Trophoblast cell (in vitro differentiated cells and primary cell): ENCODE results near the gene ITGB4.
"Not testable (repeated sequence)": the region's sequence is repeated elsewhere in the genome, so short reads cannot be mapped to it uniquely, and the experiment has no call there.

Experiments
- DNase-seq, 2 donors: peaks; one replicate each; pipeline ENCODE4 v3.0.0-alpha.2; 2016
- H2AFZ ChIP-seq: 2 replicates; pipeline ENCODE4 v1.6.1; 2013; ENCODE audit warnings: low read length, moderate library complexity, mild to moderate bottlenecking; ENCODE audit not compliant: insufficient read depth, poor library complexity
- H2AK5ac ChIP-seq: 2 replicates; pipeline ENCODE4 v1.6.1; 2013; ENCODE audit warnings: mild to moderate bottlenecking, low read length
- H2BK120ac ChIP-seq: 2 replicates; pipeline ENCODE4 v1.6.1; 2013; ENCODE audit warnings: low read length, mild to moderate bottlenecking, moderate library complexity; ENCODE audit not compliant: insufficient read depth, poor library complexity
- H2BK12ac ChIP-seq: 2 replicates; pipeline ENCODE4 v1.6.1; 2013; ENCODE audit warnings: mild to moderate bottlenecking, low read length, moderate library complexity
- H2BK5ac ChIP-seq: 2 replicates; pipeline ENCODE4 v1.6.1; 2013; ENCODE audit warnings: low read length, low read depth, moderate library complexity, mild to moderate bottlenecking; ENCODE audit not compliant: poor library complexity
- H3K14ac ChIP-seq: 2 replicates; pipeline ENCODE4 v1.6.1; 2013; ENCODE audit warnings: mild to moderate bottlenecking, low read length
- H3K18ac ChIP-seq: 2 replicates; pipeline ENCODE4 v1.6.1; 2013; ENCODE audit warnings: mild to moderate bottlenecking, low read length
- H3K23ac ChIP-seq: 2 replicates; pipeline ENCODE4 v1.6.1; 2013; ENCODE audit warnings: low read length
- H3K27ac ChIP-seq: 2 replicates; pipeline ENCODE4 v1.5.1; 2013; ENCODE audit warnings: low read depth, mild to moderate bottlenecking, inconsistent platforms, low read length, moderate library complexity
- H3K27me3 ChIP-seq: 2 replicates; pipeline ENCODE4 v1.6.1; 2013; ENCODE audit warnings: inconsistent platforms, mild to moderate bottlenecking, low read length, moderate library complexity; ENCODE audit not compliant: insufficient read depth
- H3K36me3 ChIP-seq, 2 experiments: 1 replicate in 1 of 2; 2 replicates in 1 of 2; pipeline ENCODE4 v1.6.1; 2013; ENCODE audit warnings: low read length in 2 of 2, mild to moderate bottlenecking in 2 of 2, moderate library complexity in 1 of 2; ENCODE audit not compliant: insufficient read depth in 2 of 2, control insufficient read depth in 1 of 2
- H3K4ac ChIP-seq: 2 replicates; pipeline ENCODE4 v1.6.1; 2013; ENCODE audit warnings: low read depth, mild to moderate bottlenecking, low read length, moderate library complexity
- H3K4me1 ChIP-seq, 2 experiments: 1 replicate in 1 of 2; 2 replicates in 1 of 2; pipeline ENCODE4 v1.6.1; 2013; ENCODE audit warnings: low read length in 2 of 2, mild to moderate bottlenecking in 2 of 2, moderate library complexity in 1 of 2; ENCODE audit not compliant: insufficient read depth in 2 of 2, control insufficient read depth in 1 of 2
- H3K4me2 ChIP-seq: 2 replicates; pipeline ENCODE4 v1.6.1; 2013; ENCODE audit warnings: inconsistent platforms, mild to moderate bottlenecking, low read length, moderate library complexity
- H3K4me3 ChIP-seq: 2 replicates; pipeline ENCODE4 v1.5.1; 2013; ENCODE audit warnings: mild to moderate bottlenecking, low read depth, low read length, inconsistent platforms
- H3K79me1 ChIP-seq: one replicate; pipeline ENCODE4 v1.6.1; 2013; ENCODE audit warnings: low read length
- H3K79me2 ChIP-seq: 2 replicates; pipeline ENCODE4 v1.6.1; 2013; ENCODE audit warnings: low read length, mild to moderate bottlenecking; ENCODE audit not compliant: control insufficient read depth, insufficient read depth, poor library complexity
- H3K9ac ChIP-seq: 2 replicates; pipeline ENCODE4 v1.6.1; 2013; ENCODE audit warnings: mild to moderate bottlenecking, low read length
- H3K9me3 ChIP-seq: 2 replicates; pipeline ENCODE4 v1.6.1; 2013; ENCODE audit warnings: low read depth, mild to moderate bottlenecking, control low read depth, inconsistent platforms, low read length; ENCODE audit not compliant: insufficient read depth
- H4K12ac ChIP-seq: 2 replicates; pipeline ENCODE4 v1.6.1; 2013; ENCODE audit warnings: low read depth, mild to moderate bottlenecking, low read length, moderate library complexity
- H4K8ac ChIP-seq: 2 replicates; pipeline ENCODE4 v1.6.1; 2013; ENCODE audit warnings: low read depth, mild to moderate bottlenecking, low read length, moderate library complexity
- H4K91ac ChIP-seq: one replicate; pipeline ENCODE4 v1.6.1; 2013; ENCODE audit warnings: low read depth, mild to moderate bottlenecking, low read length, moderate library complexity
- WGBS: extraction: QIAGEN DNeasy Blood & Tissue Kit; methylation state at CpG from one replicate; pipeline ENCODE4 v1.1.7; 2013; ENCODE audit warnings: missing lambda C conversion rate; ENCODE audit not compliant: insufficient read length, insufficient coverage; ENCODE audit errors: extremely low coverage; 5-methylcytosine and 5-hydroxymethylcytosine counted together

ITGB4 gene

DNA sequence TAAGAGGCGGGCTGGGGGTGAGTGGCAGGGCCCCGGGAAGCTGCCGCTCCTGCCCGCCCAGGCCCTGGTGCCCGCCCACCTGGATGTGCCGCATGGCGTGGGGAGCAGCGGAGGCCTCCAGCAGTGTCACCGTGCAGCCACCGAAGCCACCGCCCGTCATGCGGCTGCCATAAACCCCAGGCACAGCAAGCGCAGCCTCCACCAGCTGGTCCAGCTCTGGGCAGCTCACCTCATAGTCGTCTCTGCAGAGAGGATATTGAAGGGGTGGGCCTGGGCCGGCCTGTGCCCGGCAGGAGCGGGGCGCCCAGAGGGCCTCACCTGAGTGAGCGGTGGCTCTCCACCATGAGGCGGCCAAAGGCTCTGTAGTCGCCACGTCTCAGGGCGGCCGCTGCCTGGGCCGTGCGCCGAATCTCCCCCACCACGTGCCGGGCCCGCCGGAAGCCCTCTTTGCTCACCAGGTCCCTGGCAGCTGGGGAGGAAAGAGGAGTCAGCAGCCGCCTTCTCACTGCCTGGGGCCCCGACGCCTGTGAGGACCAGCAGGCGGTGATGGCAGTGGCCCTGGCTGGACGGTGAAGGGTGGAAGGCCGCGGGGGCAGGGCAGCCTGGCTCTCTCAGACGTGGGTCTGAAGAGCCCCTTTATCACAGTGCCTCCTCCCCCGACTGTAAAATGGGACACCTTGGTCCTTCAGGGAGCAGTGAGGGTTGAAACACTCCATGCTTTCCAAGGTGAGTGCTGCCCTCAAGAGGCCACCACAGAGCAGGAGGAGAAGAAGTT lies 37.1 kb downstream of the ITGB4 start:
- Histone ChIP-seq H2AFZ (no peak overlapping the region), H2BK120ac (no peak overlapping the region), H3K27me3 (no peaks in the 10 kb centered on the region), H3K4me2 (no peak overlapping the region), H4K12ac (no peak overlapping the region), H3K18ac (no peak overlapping the region), H3K9ac (no peak overlapping the region), H3K4me3 (no peak overlapping the region), H4K8ac (no peak overlapping the region), H3K4me1 (peaks cover 4% of the 10 kb centered on the region in 2 experiments), H3K36me3 (peaks cover 20 to 25% of the 10 kb centered on the region in 2 experiments), H3K14ac (no peak overlapping the region), H3K4ac (no peak overlapping the region), H2BK5ac (no peak overlapping the region), H3K23ac (no peak overlapping the region), H3K9me3 (no peaks in the 10 kb centered on the region), H2AK5ac (no peak overlapping the region), H3K79me1 (peaks cover 6% of the 10 kb centered on the region), H3K79me2 (peaks cover 2% of the 10 kb centered on the region), H4K91ac (no peak overlapping the region), H3K27ac (no peak overlapping the region), H2BK12ac (no peak overlapping the region)
- DNase-seq = no peak
- no CpG with 5 or more reads among the region's 41 CpGs for WGBS

DNA sequence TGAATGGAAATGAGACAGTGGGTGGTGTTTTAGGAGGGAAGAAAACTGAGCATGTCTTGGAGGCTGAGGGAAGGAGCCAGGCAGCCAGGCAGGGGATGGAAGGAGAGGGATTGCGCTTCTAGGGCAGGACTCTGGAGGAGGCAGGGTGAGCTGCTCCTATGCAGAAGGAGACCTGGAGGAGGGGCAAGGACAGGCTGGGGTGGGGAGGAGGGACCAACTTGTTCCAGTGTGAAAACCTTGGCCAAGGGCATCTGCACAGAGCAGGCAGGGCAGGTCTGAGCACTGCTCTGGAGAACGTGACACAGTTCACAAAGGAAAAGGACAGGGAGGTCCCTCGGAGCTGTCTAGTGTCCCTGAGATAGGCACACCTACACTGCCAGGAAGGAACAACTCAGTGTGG lies 38.2 kb downstream of the ITGB4 start:
- Histone ChIP-seq H4K12ac (no peak overlapping the region), H4K91ac (no peak overlapping the region), H3K36me3 (peaks cover 20 to 25% of the 10 kb centered on the region in 2 experiments), H2BK120ac (no peak overlapping the region), H3K9ac (no peak overlapping the region), H2AK5ac (no peak overlapping the region), H3K79me1 (no peaks in the 10 kb centered on the region), H3K4me2 (no peak overlapping the region), H3K27ac (no peak overlapping the region), H2BK12ac (no peak overlapping the region), H3K4me1 (peaks cover 6 to 7% of the 10 kb centered on the region in 2 experiments), H3K4ac (no peak overlapping the region), H3K9me3 (no peaks in the 10 kb centered on the region), H3K27me3 (no peaks in the 10 kb centered on the region), H3K79me2 (no peaks in the 10 kb centered on the region), H3K18ac (no peak overlapping the region), H3K23ac (no peak overlapping the region), H3K14ac (no peak overlapping the region), H3K4me3 (no peak overlapping the region), H4K8ac (no peak overlapping the region), H2BK5ac (no peak overlapping the region), H2AFZ (no peak overlapping the region)
- DNase-seq = peak; percentile 23 to 60
- no CpG with 5 or more reads among the region's 3 CpGs for WGBS

DNA sequence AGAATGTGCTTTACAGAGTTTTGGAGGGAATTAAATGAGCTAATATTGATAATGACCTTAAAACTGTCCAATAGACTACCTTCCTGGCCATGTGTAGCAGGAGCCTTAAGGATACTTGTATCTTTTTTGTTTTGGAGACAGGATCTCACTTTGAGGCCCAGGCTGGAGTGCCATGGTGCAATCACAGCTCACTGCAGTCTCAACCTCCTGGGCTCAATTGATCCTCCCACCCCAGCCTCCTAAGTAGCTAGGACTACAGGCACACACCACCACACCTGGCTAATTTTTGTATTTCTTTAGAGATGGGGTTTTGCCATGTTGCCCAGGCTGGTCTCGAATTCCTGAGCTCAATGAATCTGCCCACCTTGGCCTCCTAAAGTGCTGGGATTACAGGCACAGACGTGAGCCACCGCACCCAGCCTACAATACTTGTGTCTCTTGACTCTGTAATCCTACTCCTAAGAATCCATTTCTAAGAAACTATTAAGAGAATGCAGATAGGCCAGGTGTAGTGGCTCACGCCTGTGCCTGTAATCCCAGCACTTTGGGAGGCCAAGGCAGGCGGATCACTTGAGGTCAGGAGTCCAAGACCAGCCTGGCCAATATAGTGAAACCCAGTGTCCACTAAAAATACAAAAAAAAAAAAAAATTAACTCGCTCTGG lies 38.9 kb downstream of the ITGB4 start:
- H2AFZ ChIP-seq = not testable (repeated sequence)

DNA sequence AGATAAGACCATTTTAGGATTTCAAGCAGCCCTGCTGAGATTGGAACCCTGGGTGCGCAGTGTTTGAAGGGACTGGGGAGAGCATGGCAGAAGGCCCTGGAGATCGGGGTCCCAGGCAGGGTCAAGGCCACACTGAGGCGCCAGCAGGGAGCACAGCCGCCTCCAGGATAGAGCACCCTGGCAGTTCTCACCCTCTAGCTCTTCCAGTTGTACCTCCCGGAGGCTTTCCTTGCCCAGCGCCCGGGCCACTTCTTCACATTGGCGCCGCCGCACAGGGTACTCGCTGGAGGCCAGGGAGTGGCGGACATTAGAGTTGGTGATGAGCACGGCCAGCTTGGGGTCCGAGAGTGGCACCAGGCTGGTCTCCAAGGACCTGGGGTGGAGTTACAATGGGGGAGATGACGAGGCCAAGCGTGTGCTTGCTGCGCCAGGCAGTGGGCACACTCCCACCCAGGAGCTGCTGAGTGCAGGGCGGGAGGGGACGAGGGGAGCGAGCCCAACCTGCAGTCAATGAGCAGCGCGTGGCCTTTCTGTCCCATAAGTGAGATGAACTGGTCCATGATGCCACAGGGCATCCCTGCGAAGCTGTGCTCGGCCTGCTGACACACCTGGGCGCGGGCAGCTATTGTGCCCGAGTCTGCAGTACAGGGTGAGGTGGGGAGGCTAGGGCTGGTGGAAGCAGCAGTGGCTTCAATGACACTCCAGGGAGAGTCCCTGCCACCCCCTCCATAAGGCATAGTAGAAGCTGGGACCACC lies 41.4 kb downstream of the ITGB4 start:
- Histone ChIP-seq H3K27ac (no peak overlapping the region), H3K4me2 (no peak overlapping the region), H3K36me3 (peaks cover 4 to 5% of the 10 kb centered on the region in 2 experiments), H3K18ac (no peak overlapping the region), H2BK5ac (no peak overlapping the region), H4K12ac (no peak overlapping the region), H3K4ac (no peak overlapping the region), H2AK5ac (no peak overlapping the region), H3K4me3 (no peak overlapping the region), H3K23ac (no peak overlapping the region), H3K4me1 (peaks cover 6 to 10% of the 10 kb centered on the region in 2 experiments), H2AFZ (no peak overlapping the region), H3K9ac (no peak overlapping the region), H4K8ac (no peak overlapping the region), H3K9me3 (no peaks in the 10 kb centered on the region), H3K79me2 (peaks cover 3% of the 10 kb centered on the region), H3K27me3 (no peaks in the 10 kb centered on the region), H4K91ac (no peak overlapping the region), H3K14ac (no peak overlapping the region), H3K79me1 (peaks cover 4% of the 10 kb centered on the region), H2BK120ac (no peak overlapping the region), H2BK12ac (no peak overlapping the region)
- no peak for DNase-seq
- no CpG with 5 or more reads among the region's 27 CpGs for WGBS

More for the DNA sequence above, 38.9 kb downstream of the ITGB4 start:
- not testable (repeated sequence) for H2BK120ac ChIP-seq, H3K79me1 ChIP-seq, H3K14ac ChIP-seq, H3K4me3 ChIP-seq, H4K12ac ChIP-seq, H3K4me2 ChIP-seq, H4K91ac ChIP-seq, H2AK5ac ChIP-seq, H3K79me2 ChIP-seq, H2BK12ac ChIP-seq, H4K8ac ChIP-seq, H3K18ac ChIP-seq, H3K4ac ChIP-seq, H3K27ac ChIP-seq, H3K9ac ChIP-seq, H3K4me1 ChIP-seq, H3K9me3 ChIP-seq, H2BK5ac ChIP-seq, H3K27me3 ChIP-seq, H3K23ac ChIP-seq
- WGBS = no CpG with 5 or more reads among the region's 6 CpGs
- DNase-seq = peak; percentile 82 to 84
- peaks cover 20 to 21% of the 10 kb centered on the region in 2 experiments for H3K36me3 ChIP-seq
